CD4-positive, CD25-positive, alpha-beta regulatory T cell (primary cell): ENCODE results near the gene DDX17. TPM values are rescaled to one million over a fixed set of nuclear protein-coding genes. Genes with fewer than 3 reads are reported as not detected.

Experiments used
- ATAC-seq, 2 donors: fragments of 150-1000 bp; cut with Tn5 transposase; one replicate each; pipeline ENCODE4 v1.10.0; 2021; ENCODE audit warnings: low read depth in 2 of 2, moderate number of reproducible peaks in 2 of 2, moderate library complexity in 1 of 2
- DNase-seq, 3 donors: peaks; one replicate each; pipeline versions ENCODE4 v3.0.0 to v3.0.0-alpha.2; 2012 to 2022; ENCODE audit warnings: mixed read lengths in 1 of 3
- H3K27ac ChIP-seq: one replicate; pipeline ENCODE4 v1.7.0; 2013; ENCODE audit warnings: mild to moderate bottlenecking, low read length; ENCODE audit not compliant: insufficient read depth, poor library complexity, severe bottlenecking
- H3K27me3 ChIP-seq: one replicate; pipeline ENCODE4 v1.7.0; 2013; ENCODE audit warnings: low read length; ENCODE audit not compliant: control insufficient read depth, insufficient read depth
- H3K36me3 ChIP-seq: one replicate; pipeline ENCODE4 v1.7.0; 2013; ENCODE audit warnings: mild to moderate bottlenecking, low read length, moderate library complexity; ENCODE audit not compliant: control insufficient read depth, insufficient read depth
- H3K4me1 ChIP-seq: 2 replicates; pipeline ENCODE4 v1.7.0; 2013; ENCODE audit warnings: mild to moderate bottlenecking, low read length; ENCODE audit not compliant: insufficient read depth, control insufficient read depth, poor library complexity, severe bottlenecking
- H3K4me3 ChIP-seq: one replicate; pipeline ENCODE4 v1.7.0; 2013; ENCODE audit warnings: low read depth, mild to moderate bottlenecking, low read length, moderate library complexity
- H3K9me3 ChIP-seq, 2 experiments: 1 replicate in 1 of 2; 2 replicates in 1 of 2; pipeline ENCODE4 v1.7.0; 2013; ENCODE audit warnings: low read length in 2 of 2, mild to moderate bottlenecking in 1 of 2, moderate library complexity in 1 of 2; ENCODE audit not compliant: control insufficient read depth in 2 of 2
- H3K27ac Mint-ChIP-seq, 3 donors: one replicate each; pipeline ENCODE4 v1.8.0; 2020 to 2022; ENCODE audit warnings: mild to moderate bottlenecking in 3 of 3, mixed read lengths in 3 of 3, moderate library complexity in 2 of 3
- H3K27me3 Mint-ChIP-seq: one replicate; pipeline ENCODE4 v1.8.0; 2022; ENCODE audit warnings: mild to moderate bottlenecking, mixed read lengths
- H3K36me3 Mint-ChIP-seq: one replicate; pipeline ENCODE4 v1.8.0; 2020; ENCODE audit warnings: mixed read lengths
- H3K4me1 Mint-ChIP-seq, 4 donors: one replicate each; pipeline ENCODE4 v1.8.0; 2020 to 2022; ENCODE audit warnings: mixed read lengths in 4 of 4, mild to moderate bottlenecking in 1 of 4
- H3K4me3 Mint-ChIP-seq, 4 donors: one replicate each; pipeline ENCODE4 v1.8.0; 2020 to 2022; ENCODE audit warnings: mild to moderate bottlenecking in 4 of 4, mixed read lengths in 4 of 4, moderate library complexity in 3 of 4
- H3K9me3 Mint-ChIP-seq, 7 donors: one replicate each; pipeline ENCODE4 v1.8.0; 2020 to 2022; ENCODE audit warnings: mixed read lengths in 7 of 7, mild to moderate bottlenecking in 3 of 7, moderate library complexity in 2 of 7
- polyA plus RNA-seq, 4 donors: library from polyadenylated mRNA; unstranded; fragments of 300-500 nt; fragmentation: Illumina TruSeq; gene quantifications; one replicate each; pipeline ENCODE4 v1.2.3, GENCODE V29; 2021
- total RNA-seq: library from RNA; stranded (reverse); gene quantifications from one replicate; pipeline ENCODE4 v1.2.3, GENCODE V29; 2022

DDX17 gene
- total and polyA plus RNA-seq, 5 donors from 2014 or later: 36.5 to 658 (median 44.4) TPM

- H3K9me3 Mint-ChIP-seq: no peaks in the 10 kb centered on the region
- no peak for ATAC-seq
- no peaks in the 10 kb centered on the region for H3K4me1 ChIP-seq
Measured at GRCh38 chr22:38433871-38434270, 72.2 kb downstream of the DDX17 start.

More at GRCh38 chr22:38433871-38434270, 72.2 kb downstream of the DDX17 start:
- Histone ChIP-seq H3K9me3 (no peaks in the 10 kb centered on the region), H3K27me3 (no peaks in the 10 kb centered on the region), H3K27ac (no peak overlapping the region), H3K36me3 (no peaks in the 10 kb centered on the region), H3K4me3 (no peak overlapping the region)
- H3K36me3 Mint-ChIP-seq: no peaks in the 10 kb centered on the region
- H3K27me3 Mint-ChIP-seq: no peaks in the 10 kb centered on the region
- H3K4me3 Mint-ChIP-seq: no peak overlapping the region
- H3K4me1 Mint-ChIP-seq: no peaks in the 10 kb centered on the region
- no peak for DNase-seq
- H3K27ac Mint-ChIP-seq: no peak overlapping the region

Other genes with a start within 250 kb of the DDX17 start
- 31.3 TPM for gene TMEM184B, start 233.3 kb downstream of the DDX17 start, total RNA-seq
- gene TMEM184B, start 233.3 kb downstream of the DDX17 start, polyA plus RNA-seq: 1 to 10 TPM; 7.2 to 8.2 (median 7.7) TPM
- gene CSNK1E, start 188.9 kb downstream of the DDX17 start, total RNA-seq: 154 TPM
- 10 to 100 TPM in 2 of 4 donors, 1 to 10 TPM in 2; 7.4 to 12.4 (median 9.5) TPM for gene CSNK1E, start 188.9 kb downstream of the DDX17 start, polyA plus RNA-seq
- gene KCNJ4, start 51.1 kb downstream of the DDX17 start, total RNA-seq: not detected
- gene KCNJ4, start 51.1 kb downstream of the DDX17 start, polyA plus RNA-seq: not detected
- gene KDELR3, start 38.2 kb downstream of the DDX17 start, total RNA-seq: not detected
- gene KDELR3, start 38.2 kb downstream of the DDX17 start, polyA plus RNA-seq: under 1 TPM in 3 of 4 donors, not detected in 1; 0.38 to 0.71 (median 0.42) TPM
- not detected for gene DMC1, start 63.9 kb upstream of the DDX17 start, total RNA-seq
- gene DMC1, start 63.9 kb upstream of the DDX17 start, polyA plus RNA-seq: under 1 TPM in 3 of 4 donors, not detected in 1; 0.34 to 0.83 (median 0.47) TPM
- not detected for gene FAM227A, start 150.1 kb upstream of the DDX17 start, total RNA-seq
- gene FAM227A, start 150.1 kb upstream of the DDX17 start, polyA plus RNA-seq: not detected
- gene CBY1, start 150.3 kb upstream of the DDX17 start, total RNA-seq: 13.7 TPM
- gene CBY1, start 150.3 kb upstream of the DDX17 start, polyA plus RNA-seq: 10 to 100 TPM in 1 of 4 donors, 1 to 10 TPM in 3; 5.0 to 11.2 (median 8.1) TPM
- gene TOMM22, start 175.6 kb upstream of the DDX17 start, total RNA-seq: 58.4 TPM
- gene TOMM22, start 175.6 kb upstream of the DDX17 start, polyA plus RNA-seq: 10 to 100 TPM; 61.6 to 72.7 (median 65.7) TPM
- gene JOSD1, start 194.6 kb upstream of the DDX17 start, total RNA-seq: 205 TPM
- 10 to 100 TPM in 2 of 4 donors, 1 to 10 TPM in 2; 8.7 to 12.5 (median 10.2) TPM for gene JOSD1, start 194.6 kb upstream of the DDX17 start, polyA plus RNA-seq
- gene GTPBP1, start 199.6 kb upstream of the DDX17 start, total RNA-seq: 285 TPM
- 10 to 100 TPM; 25.4 to 29.7 (median 25.7) TPM for gene GTPBP1, start 199.6 kb upstream of the DDX17 start, polyA plus RNA-seq
- 454 TPM for gene SUN2, start 249.7 kb upstream of the DDX17 start, total RNA-seq
- 100 to 1,000 TPM; 260 to 381 (median 298) TPM for gene SUN2, start 249.7 kb upstream of the DDX17 start, polyA plus RNA-seq